Neutrophil (primary cell): ENCODE results near the gene LAMC3.

Experiments
- H3K27ac ChIP-seq: fragments of 200-600 bp; sonication (generic); 2 replicates; pipeline ENCODE4 v1.5.1; 2016; ENCODE audit warnings: mild to moderate bottlenecking, moderate library complexity
- H3K27me3 ChIP-seq: fragments of 200-600 bp; sonication (generic); 2 replicates; pipeline ENCODE4 v1.6.0; 2016; ENCODE audit warnings: mild to moderate bottlenecking
- H3K36me3 ChIP-seq: fragments of 200-600 bp; sonication (generic); 2 replicates; pipeline ENCODE4 v1.5.1; 2017
- H3K4me1 ChIP-seq, 2 experiments: fragments of 200-600 bp in 1 of 2; sonication (generic) in 1 of 2; 1 replicate in 1 of 2; 2 replicates in 1 of 2; pipeline versions ENCODE4 v1.5.1 to v1.6.1; 2013 to 2016; ENCODE audit warnings: low read depth in 1 of 2, low read length in 1 of 2, mild to moderate bottlenecking in 1 of 2, moderate library complexity in 1 of 2; ENCODE audit not compliant: control insufficient read depth in 1 of 2, insufficient read depth in 1 of 2
- H3K4me3 ChIP-seq, 2 experiments: fragments of 200-600 bp in 1 of 2; sonication (generic) in 1 of 2; 1 replicate in 1 of 2; 2 replicates in 1 of 2; pipeline ENCODE4 v1.5.1; 2013 to 2016; ENCODE audit warnings: low read depth in 1 of 2, low read length in 1 of 2, mild to moderate bottlenecking in 1 of 2, moderate library complexity in 1 of 2
- H3K9me3 ChIP-seq: fragments of 200-600 bp; sonication (generic); 2 replicates; pipeline ENCODE4 v1.5.1; 2016
- TF ChIP-seq, protein P1 (sequence below): fragments of 200-600 bp; sonication (generic); IDR thresholded peaks from 2 replicates; pipeline ENCODE4 v1.5.1; 2016; ENCODE audit warnings: antibody characterized with exemption

Gene LAMC3

DNA sequence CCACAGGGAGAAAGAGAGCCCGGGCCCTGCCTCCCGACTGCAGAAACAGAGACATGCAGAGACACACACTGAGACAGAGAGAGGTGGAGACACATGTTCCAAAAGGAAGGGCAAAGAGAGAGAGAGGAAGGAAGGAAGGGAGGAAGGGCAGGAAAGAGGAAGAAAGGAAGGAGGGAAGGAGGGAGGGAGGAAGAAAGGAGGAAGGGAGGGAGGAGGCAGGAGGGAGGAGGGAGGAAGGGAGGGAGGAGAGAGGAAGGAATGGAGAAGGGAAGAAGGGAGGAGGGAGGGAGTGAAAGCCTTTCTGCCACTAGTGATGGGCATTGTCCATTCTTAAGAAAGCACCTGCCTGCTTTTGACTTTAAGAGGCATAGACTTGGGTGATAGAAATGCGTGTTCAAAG is 38.1 kb upstream of the LAMC3 start:
- H3K27me3 ChIP-seq: peaks cover 4% of the 10 kb centered on the region
- no peaks in the 10 kb centered on the region for H3K4me1 ChIP-seq
- H3K4me3 ChIP-seq: no peak overlapping the region
- H3K36me3 ChIP-seq: no peaks in the 10 kb centered on the region
- H3K9me3 ChIP-seq: no peaks in the 10 kb centered on the region
- TF ChIP-seq, protein P1, sequence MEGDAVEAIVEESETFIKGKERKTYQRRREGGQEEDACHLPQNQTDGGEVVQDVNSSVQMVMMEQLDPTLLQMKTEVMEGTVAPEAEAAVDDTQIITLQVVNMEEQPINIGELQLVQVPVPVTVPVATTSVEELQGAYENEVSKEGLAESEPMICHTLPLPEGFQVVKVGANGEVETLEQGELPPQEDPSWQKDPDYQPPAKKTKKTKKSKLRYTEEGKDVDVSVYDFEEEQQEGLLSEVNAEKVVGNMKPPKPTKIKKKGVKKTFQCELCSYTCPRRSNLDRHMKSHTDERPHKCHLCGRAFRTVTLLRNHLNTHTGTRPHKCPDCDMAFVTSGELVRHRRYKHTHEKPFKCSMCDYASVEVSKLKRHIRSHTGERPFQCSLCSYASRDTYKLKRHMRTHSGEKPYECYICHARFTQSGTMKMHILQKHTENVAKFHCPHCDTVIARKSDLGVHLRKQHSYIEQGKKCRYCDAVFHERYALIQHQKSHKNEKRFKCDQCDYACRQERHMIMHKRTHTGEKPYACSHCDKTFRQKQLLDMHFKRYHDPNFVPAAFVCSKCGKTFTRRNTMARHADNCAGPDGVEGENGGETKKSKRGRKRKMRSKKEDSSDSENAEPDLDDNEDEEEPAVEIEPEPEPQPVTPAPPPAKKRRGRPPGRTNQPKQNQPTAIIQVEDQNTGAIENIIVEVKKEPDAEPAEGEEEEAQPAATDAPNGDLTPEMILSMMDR: no peak
- no peak overlapping the region for H3K27ac ChIP-seq

DNA sequence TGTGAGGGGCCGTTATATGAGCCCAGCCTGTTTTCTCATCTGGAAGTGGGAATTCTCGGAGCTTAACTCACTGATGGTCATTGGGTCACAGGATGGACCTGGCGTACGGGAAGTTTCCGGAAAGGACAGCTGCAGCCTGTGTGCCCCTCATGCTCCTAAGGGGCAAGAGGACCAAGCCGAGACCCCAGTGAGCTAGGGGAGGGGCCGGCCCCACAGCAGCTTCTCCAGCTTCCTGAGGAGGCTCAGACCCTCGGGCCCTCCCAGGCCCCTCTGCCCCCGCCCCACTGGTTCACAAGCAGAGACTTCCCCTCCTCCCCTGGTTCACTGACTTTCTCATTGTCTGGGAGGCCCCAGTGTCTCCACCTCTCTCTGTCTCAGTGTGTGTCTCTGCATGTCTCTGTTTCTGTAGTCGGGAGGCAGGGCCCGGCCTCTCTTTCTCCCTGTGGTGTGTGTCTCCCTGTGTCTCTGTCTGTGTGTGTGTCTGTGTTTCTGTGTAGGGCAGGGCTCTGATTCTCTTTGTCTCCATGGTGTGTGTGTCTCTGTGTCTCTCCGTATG is 37.6 kb upstream of the LAMC3 start:
- Histone ChIP-seq H3K36me3 (no peaks in the 10 kb centered on the region), H3K27ac (no peak overlapping the region)

DNA sequence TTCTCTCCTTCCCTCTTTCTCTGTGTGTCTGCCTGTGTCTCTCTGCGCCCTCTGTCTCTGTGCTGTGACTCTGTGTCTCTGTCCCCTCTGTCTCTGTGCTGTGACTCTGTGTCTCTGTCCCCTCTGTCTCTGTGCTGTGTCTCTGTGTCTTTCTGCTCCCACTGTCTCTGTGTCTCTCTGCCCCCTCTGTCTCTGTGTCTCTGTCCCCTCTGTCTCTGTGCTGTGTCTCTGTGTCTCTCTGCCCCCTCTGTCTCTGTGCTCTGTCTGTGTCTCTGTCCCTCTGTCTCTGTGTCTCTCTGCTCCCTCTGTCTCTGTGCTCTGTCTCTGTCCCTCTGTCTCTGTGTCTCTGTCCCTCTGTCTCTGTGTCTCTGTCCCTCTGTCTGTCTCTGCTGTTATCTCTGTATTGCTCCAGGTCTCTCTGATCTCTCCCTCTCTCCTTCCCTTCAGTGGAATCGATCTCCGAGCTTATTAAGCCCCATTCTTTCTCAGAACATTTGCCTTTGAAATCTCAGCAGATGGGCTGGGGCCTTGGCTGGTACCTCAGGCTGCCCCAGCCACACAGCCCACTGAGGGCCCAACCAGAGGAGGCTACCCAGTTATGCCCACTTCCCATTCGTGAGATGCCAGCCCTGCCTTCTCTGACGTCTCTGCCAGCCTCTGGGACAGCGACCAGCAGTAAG is 36.6 kb upstream of the LAMC3 start:
- Histone ChIP-seq H3K27me3 (peaks cover 4% of the 10 kb centered on the region), H3K4me1 (no peaks in the 10 kb centered on the region), H3K27ac (no peak overlapping the region)

More for the DNA sequence above, 37.6 kb upstream of the LAMC3 start:
- TF ChIP-seq, protein P1: no peak
- Histone ChIP-seq H3K9me3 (no peaks in the 10 kb centered on the region), H3K4me3 (no peak overlapping the region), H3K4me1 (no peaks in the 10 kb centered on the region), H3K27me3 (peaks cover 4% of the 10 kb centered on the region)

DNA sequence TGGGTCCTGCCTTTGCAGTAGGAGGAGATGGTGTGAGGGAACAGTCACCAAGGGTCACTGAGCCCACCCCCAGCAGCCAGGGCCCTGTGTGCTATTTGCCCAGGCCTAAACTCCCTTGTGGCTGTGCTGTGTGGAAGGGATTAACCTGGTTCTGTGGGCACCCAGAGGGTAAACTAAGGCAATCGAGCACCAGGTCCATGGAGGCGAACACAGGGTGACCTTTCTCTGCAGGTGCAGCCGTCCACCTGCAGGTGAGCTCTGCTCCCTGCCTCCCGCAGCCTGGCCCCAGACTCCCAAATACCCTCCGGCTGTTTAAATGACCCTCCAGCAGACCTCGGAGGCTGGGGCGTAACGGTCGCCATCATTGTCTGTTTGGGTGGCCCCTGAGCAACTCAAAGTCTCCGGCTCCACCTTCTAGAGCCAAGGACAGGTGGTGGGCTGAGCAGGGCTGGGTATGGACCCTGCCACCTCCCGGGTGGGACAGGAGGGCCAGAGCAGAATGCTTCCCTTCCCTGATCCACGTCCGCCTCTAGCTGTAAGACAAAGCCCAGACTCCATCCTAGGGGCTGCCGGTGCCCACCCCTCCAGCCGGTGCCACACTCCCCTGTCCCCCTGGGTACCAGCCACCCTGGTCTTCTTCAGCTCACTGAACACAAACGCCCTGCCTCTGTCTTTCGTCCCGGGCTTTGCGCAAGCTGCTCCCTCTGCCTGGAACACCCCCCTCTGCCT is 35.9 kb upstream of the LAMC3 start:
- TF ChIP-seq, protein P1: no peak

More for the DNA sequence above, 36.6 kb upstream of the LAMC3 start:
- Histone ChIP-seq H3K9me3 (no peaks in the 10 kb centered on the region), H3K4me3 (no peak overlapping the region), H3K36me3 (no peaks in the 10 kb centered on the region)
- TF ChIP-seq, protein P1: no peak

DNA sequence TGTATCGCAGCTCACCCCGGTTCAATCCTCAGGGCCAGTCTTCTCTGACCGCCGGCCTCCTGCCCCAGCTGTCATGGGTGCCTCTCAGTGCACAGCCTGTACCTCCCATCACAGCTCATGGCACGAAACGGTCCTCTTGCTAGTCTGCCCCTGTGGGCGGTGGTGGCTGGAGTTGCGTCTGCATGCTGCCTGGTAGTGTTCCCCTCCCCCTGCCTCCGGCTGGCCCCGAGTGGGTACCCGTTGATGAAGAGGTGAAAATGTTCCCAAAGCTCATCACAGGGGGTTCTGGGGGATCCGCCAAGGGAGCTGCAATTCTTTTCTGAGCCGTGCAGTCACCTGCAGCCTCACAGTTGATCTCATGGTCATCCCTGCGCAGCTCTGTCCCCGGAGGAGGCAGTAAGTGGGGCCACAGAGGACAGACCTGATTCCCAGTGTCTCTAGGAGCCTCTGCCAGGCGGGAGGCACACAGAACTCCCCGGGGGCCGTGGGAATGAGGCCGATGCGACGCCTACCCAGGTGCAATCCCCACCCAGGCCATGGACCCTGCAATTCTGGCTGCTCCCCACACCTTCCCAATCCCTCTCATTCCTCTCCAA is 35.2 kb upstream of the LAMC3 start:
- Histone ChIP-seq H3K27ac (no peak overlapping the region), H3K27me3 (peaks cover 4% of the 10 kb centered on the region), H3K9me3 (no peaks in the 10 kb centered on the region), H3K4me1 (no peaks in the 10 kb centered on the region), H3K4me3 (no peak overlapping the region), H3K36me3 (no peaks in the 10 kb centered on the region)
- TF ChIP-seq, protein P1: no peak

More for the DNA sequence above, 35.9 kb upstream of the LAMC3 start:
- Histone ChIP-seq H3K9me3 (no peaks in the 10 kb centered on the region), H3K36me3 (no peaks in the 10 kb centered on the region), H3K4me1 (no peaks in the 10 kb centered on the region), H3K27me3 (peaks cover 4% of the 10 kb centered on the region), H3K4me3 (no peak overlapping the region), H3K27ac (no peak overlapping the region)
